ENCODE results near the gene USB1. TPM values are rescaled to one million over a fixed set of nuclear protein-coding genes. Genes with fewer than 3 reads are reported as not detected.

The USB1 gene
- total RNA-seq, 3 donors from 2014 or later (not counting 1 experiment from before 2014, with no cell fraction given) = 64.7 to 86.0 (median 84.8) TPM

DNA sequence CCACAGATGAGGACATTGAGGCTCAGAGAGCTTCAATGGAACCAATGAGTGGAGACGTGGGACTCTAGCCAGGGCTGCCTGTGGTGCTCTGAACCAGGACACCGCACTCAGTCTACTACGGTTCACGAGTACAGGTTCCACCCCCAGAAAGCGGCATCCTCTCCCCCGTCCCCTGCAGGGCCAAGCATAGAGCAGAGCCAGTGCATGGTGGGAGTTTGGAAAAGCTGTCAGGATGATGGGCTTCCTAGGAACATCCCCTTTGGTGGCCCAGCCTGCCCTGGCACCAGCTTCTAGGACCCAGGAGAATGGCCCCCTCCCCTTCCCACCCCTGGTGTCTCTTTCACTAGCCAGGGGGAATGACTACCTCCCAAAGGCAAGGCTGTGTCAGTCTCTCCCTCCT lies 9.1 kb upstream of the USB1 start:
- intact Hi-C loops (cut with micrococcal nuclease) = no loop called here

DNA sequence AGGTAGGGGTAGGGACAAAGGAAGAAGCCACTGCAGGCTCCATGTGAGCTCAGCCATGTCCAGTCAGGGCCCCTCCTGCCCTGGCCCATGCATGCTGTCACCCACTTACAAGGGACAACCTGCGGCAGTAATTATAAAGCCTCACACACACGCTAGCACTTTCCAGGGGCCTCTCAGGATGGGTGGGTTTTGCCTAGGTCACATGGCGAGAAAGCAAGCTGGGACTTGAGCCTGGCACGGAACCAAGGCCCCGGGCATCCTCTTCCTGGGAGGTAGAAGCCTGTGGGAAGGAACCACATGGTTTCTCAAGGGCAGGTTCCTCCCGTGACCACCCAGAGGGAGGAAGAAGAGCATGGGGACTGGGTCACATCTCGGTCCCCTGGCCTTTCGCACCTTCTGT lies 7.8 kb upstream of the USB1 start:
- no peaks in the 10 kb centered on the region for H3K27me3 ChIP-seq (ENCODE audit: control insufficient read depth, insufficient read depth, low read length)
- Mint-ChIP-seq H3K36me3 (peaks cover 5% of the 10 kb centered on the region), H3K4me1 (peaks cover 22 to 43% of the 10 kb centered on the region in 2 donors), H3K27me3 (ENCODE audit: low read depth in 2 of 2) (no peaks in the 10 kb centered on the region), H3K9me3 (no peaks in the 10 kb centered on the region), H3K27ac (peak overlapping the region in 1 of 2 donors; percentile 66), H3K4me3 (no peak overlapping the region)
- DNase-seq = no peak
- H3K27ac ChIP-seq (ENCODE audit: low read length) = no peak overlapping the region
- TF ChIP-seq, protein P1, sequence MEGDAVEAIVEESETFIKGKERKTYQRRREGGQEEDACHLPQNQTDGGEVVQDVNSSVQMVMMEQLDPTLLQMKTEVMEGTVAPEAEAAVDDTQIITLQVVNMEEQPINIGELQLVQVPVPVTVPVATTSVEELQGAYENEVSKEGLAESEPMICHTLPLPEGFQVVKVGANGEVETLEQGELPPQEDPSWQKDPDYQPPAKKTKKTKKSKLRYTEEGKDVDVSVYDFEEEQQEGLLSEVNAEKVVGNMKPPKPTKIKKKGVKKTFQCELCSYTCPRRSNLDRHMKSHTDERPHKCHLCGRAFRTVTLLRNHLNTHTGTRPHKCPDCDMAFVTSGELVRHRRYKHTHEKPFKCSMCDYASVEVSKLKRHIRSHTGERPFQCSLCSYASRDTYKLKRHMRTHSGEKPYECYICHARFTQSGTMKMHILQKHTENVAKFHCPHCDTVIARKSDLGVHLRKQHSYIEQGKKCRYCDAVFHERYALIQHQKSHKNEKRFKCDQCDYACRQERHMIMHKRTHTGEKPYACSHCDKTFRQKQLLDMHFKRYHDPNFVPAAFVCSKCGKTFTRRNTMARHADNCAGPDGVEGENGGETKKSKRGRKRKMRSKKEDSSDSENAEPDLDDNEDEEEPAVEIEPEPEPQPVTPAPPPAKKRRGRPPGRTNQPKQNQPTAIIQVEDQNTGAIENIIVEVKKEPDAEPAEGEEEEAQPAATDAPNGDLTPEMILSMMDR (IDR thresholded peaks at IDR 0.05) = no peak
- no peak overlapping the region for H3K4me3 ChIP-seq (ENCODE audit: low read length)
- WGBS (ENCODE audit: insufficient coverage) = 88% methylated on average over 8 of the region's 8 CpGs
- intact Hi-C loops (cut with micrococcal nuclease) = no loop called here
- no peaks in the 10 kb centered on the region for H3K9me3 ChIP-seq (ENCODE audit: control insufficient read depth, insufficient read depth, low read length)
- peaks cover 55% of the 10 kb centered on the region for H3K4me1 ChIP-seq (ENCODE audit: control insufficient read depth, insufficient read depth, low read length)
- peaks cover 39% of the 10 kb centered on the region for H3K36me3 ChIP-seq (ENCODE audit: control insufficient read depth, insufficient read depth, low read length)
- ATAC-seq = no peak

More for the DNA sequence above, 9.1 kb upstream of the USB1 start:
- H3K4me1 Mint-ChIP-seq = peaks cover 8 to 30% of the 10 kb centered on the region in 2 donors
- H3K9me3 Mint-ChIP-seq = no peaks in the 10 kb centered on the region
- H3K36me3 ChIP-seq (ENCODE audit: control insufficient read depth, insufficient read depth, low read length) = peaks cover 30% of the 10 kb centered on the region
- no peak overlapping the region for H3K4me3 ChIP-seq (ENCODE audit: low read length)
- H3K4me1 ChIP-seq (ENCODE audit: control insufficient read depth, insufficient read depth, low read length) = peaks cover 42% of the 10 kb centered on the region
- WGBS (ENCODE audit: insufficient coverage) = 91% methylated on average over 6 of the region's 6 CpGs
- DNase-seq = no peak
- H3K9me3 ChIP-seq (ENCODE audit: control insufficient read depth, insufficient read depth, low read length) = no peaks in the 10 kb centered on the region
- no peaks in the 10 kb centered on the region for H3K27me3 Mint-ChIP-seq (ENCODE audit: low read depth in 2 of 2)
- peaks cover 5% of the 10 kb centered on the region for H3K36me3 Mint-ChIP-seq
- TF ChIP-seq, protein P1 (IDR thresholded peaks at IDR 0.05) = no peak
- no peaks in the 10 kb centered on the region for H3K27me3 ChIP-seq (ENCODE audit: control insufficient read depth, insufficient read depth, low read length)
- no peak for ATAC-seq
- H3K27ac Mint-ChIP-seq = no peak overlapping the region
- no peak overlapping the region for H3K27ac ChIP-seq (ENCODE audit: low read length)
- H3K4me3 Mint-ChIP-seq = no peak overlapping the region

DNA sequence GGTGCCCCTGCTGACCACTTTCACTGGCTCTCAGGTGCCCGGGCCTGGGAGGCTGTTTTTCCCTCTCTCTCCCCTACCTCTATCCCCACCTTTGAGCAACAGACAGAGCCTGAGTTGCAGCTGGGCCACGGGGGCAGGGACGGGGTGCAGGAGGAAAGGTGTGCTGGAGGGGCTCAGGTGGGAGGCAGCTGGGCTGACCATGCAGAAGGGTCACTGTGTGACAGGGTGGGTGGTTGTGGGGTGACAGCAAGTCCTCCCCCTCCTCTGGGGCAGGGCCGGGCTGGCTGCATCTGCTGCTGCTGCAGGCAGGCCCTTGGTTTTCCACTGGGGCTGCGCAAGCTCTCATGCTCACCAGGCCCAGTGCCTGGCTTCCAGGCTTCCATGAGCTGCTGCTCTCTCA lies 7.3 kb upstream of the USB1 start:
- Histone ChIP-seq H3K4me1 (ENCODE audit: control insufficient read depth, insufficient read depth, low read length) (peaks cover 60% of the 10 kb centered on the region), H3K36me3 (ENCODE audit: control insufficient read depth, insufficient read depth, low read length) (peaks cover 39% of the 10 kb centered on the region), H3K4me3 (ENCODE audit: low read length) (no peak overlapping the region), H3K27me3 (ENCODE audit: control insufficient read depth, insufficient read depth, low read length) (no peaks in the 10 kb centered on the region), H3K9me3 (ENCODE audit: control insufficient read depth, insufficient read depth, low read length) (no peaks in the 10 kb centered on the region), H3K27ac (ENCODE audit: low read length) (no peak overlapping the region)
- intact Hi-C loops (cut with micrococcal nuclease) = no loop called here
- no peak for DNase-seq
- TF ChIP-seq, protein P1 (IDR thresholded peaks at IDR 0.05) = no peak
- no peaks in the 10 kb centered on the region for H3K9me3 Mint-ChIP-seq
- peaks cover 5% of the 10 kb centered on the region for H3K36me3 Mint-ChIP-seq
- peaks cover 26 to 48% of the 10 kb centered on the region in 2 donors for H3K4me1 Mint-ChIP-seq
- 91% methylated on average over 5 of the region's 5 CpGs for WGBS (ENCODE audit: insufficient coverage)
- H3K4me3 Mint-ChIP-seq = no peak overlapping the region
- peak overlapping the region in 1 of 2 donors; percentile 79 for H3K27ac Mint-ChIP-seq
- no peak for ATAC-seq
- no peaks in the 10 kb centered on the region for H3K27me3 Mint-ChIP-seq (ENCODE audit: low read depth in 2 of 2)

DNA sequence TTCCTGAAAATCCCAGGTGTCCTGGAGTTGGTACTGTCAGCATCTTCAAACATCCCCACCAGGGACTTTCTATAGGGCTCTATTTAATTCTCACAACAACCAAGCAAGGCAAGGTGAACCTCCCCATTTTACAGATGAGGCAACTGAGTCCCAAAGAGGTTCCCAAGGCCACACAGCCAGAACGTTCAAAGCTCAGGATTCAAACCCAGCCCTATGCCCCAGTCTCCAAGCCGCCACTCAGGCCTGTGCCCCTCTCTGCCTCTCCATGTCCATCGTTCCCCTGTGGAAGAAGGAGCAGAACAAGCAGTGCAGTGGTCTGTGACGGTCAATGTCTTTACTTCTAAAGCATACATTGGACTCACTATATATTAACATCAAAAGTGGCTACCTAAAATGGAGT lies 6.8 kb upstream of the USB1 start:
- TF ChIP-seq, protein P1 (IDR thresholded peaks at IDR 0.05) = no peak
- Mint-ChIP-seq H3K27ac (peak overlapping the region; percentile 72 to 79), H3K36me3 (peaks cover 5% of the 10 kb centered on the region), H3K27me3 (ENCODE audit: low read depth in 2 of 2) (no peaks in the 10 kb centered on the region), H3K9me3 (no peaks in the 10 kb centered on the region), H3K4me1 (peaks cover 31 to 52% of the 10 kb centered on the region in 2 donors), H3K4me3 (peak overlapping the region; percentile 65)
- WGBS (ENCODE audit: insufficient coverage) = 91% methylated on average over 4 of the region's 4 CpGs
- no peaks in the 10 kb centered on the region for H3K9me3 ChIP-seq (ENCODE audit: control insufficient read depth, insufficient read depth, low read length)
- DNase-seq = no peak
- no peak overlapping the region for H3K27ac ChIP-seq (ENCODE audit: low read length)
- no peak overlapping the region for H3K4me3 ChIP-seq (ENCODE audit: low read length)
- peaks cover 39% of the 10 kb centered on the region for H3K36me3 ChIP-seq (ENCODE audit: control insufficient read depth, insufficient read depth, low read length)
- H3K27me3 ChIP-seq (ENCODE audit: control insufficient read depth, insufficient read depth, low read length) = no peaks in the 10 kb centered on the region
- H3K4me1 ChIP-seq (ENCODE audit: control insufficient read depth, insufficient read depth, low read length) = peaks cover 65% of the 10 kb centered on the region
- intact Hi-C loops (cut with micrococcal nuclease) = no loop called here
- no peak for ATAC-seq
